GM12865 (cell line): ENCODE measurements around the gene PIEZO1.
A peak's percentile ranks its signal among the peaks of the same experiment; 100 is the strongest.

Experiments used
- DNase-seq: peaks from one replicate; pipeline ENCODE4 v3.0.0; 2010; ENCODE audit warnings: low read depth
- H3K4me3 ChIP-seq: 2 replicates; pipeline ENCODE4 v1.5.1; 2011; ENCODE audit warnings: mild to moderate bottlenecking, low read depth, low read length, control low read depth
- TF ChIP-seq, protein P1 (sequence below): IDR thresholded peaks from 2 replicates; pipeline ENCODE4 v1.5.1; 2011; ENCODE audit warnings: low read length, control low read depth, low read depth, inconsistent platforms; ENCODE audit not compliant: insufficient read depth; ENCODE audit errors: missing control alignments

The PIEZO1 gene

DNA sequence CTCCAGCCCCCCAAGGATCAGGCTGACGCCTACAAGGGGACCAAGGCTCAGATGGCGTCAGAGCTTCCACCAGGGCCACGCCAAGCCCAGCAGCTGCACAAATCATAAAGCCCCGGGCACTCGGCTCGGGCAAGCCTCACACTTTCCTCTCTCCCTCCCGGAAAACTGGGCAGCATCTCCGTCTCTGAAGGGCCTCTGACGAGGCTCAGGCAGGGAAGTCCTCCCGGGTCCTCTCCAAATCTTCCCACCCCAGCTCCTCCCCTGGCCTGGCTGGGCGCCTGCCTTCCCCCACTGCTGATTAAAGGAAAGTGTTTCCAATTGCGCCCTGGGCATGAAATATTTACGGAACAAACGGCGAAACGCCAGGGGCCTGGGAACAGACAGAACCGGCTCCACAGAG lies 38.5 kb downstream of the PIEZO1 start:
- no peak for DNase-seq
- TF ChIP-seq, protein P1, sequence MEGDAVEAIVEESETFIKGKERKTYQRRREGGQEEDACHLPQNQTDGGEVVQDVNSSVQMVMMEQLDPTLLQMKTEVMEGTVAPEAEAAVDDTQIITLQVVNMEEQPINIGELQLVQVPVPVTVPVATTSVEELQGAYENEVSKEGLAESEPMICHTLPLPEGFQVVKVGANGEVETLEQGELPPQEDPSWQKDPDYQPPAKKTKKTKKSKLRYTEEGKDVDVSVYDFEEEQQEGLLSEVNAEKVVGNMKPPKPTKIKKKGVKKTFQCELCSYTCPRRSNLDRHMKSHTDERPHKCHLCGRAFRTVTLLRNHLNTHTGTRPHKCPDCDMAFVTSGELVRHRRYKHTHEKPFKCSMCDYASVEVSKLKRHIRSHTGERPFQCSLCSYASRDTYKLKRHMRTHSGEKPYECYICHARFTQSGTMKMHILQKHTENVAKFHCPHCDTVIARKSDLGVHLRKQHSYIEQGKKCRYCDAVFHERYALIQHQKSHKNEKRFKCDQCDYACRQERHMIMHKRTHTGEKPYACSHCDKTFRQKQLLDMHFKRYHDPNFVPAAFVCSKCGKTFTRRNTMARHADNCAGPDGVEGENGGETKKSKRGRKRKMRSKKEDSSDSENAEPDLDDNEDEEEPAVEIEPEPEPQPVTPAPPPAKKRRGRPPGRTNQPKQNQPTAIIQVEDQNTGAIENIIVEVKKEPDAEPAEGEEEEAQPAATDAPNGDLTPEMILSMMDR, result no peak
- H3K4me3 ChIP-seq, result no peak overlapping the region

DNA sequence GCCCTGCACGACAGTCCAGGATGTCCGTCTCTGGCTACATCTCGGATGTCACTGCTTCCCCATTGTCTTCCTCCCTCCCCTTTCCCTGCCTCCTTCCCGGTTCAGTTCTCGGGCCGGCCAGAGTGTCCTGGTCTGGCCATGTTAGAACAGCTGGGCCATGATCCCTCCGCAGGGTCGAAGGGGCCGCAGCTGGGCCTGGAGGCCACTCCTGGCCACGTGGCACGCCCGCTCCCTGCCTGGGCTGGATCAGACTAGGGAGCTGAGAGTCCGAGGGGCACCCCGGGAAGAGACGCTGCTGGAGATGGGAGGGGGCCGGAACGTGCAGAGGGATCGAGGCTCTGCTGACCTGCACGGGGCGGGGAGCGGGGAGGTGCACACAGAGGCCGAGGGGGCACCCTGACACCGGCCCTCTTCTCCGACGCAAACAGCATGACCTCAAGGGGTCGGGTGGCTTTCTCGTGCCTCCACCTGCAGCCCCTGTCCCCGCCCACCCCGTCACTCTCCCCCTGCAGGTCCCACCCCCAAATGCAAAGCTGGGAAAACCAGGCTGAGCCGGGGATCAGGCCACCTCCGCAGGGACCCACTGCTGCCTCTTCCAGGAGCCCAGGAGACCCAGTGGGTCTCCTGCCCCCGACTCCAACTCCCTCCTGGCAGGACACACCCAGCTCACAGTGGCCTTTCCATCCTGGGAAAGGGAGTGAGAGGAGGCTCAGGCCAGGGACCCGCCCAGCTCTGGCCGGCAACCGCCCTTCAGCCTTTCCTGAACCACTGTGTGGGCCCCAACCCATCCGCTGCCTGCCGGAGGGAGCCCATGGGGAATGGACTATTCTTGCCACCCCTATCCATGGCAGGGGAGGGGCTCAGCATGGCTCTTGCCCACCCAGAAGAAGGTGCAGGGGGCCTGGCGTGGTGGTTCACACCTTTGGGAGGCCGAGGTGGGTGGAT lies 40.2 kb downstream of the PIEZO1 start:
- DNase-seq, result no peak
- H3K4me3 ChIP-seq, result no peak overlapping the region
- TF ChIP-seq, protein P1, result no peak

DNA sequence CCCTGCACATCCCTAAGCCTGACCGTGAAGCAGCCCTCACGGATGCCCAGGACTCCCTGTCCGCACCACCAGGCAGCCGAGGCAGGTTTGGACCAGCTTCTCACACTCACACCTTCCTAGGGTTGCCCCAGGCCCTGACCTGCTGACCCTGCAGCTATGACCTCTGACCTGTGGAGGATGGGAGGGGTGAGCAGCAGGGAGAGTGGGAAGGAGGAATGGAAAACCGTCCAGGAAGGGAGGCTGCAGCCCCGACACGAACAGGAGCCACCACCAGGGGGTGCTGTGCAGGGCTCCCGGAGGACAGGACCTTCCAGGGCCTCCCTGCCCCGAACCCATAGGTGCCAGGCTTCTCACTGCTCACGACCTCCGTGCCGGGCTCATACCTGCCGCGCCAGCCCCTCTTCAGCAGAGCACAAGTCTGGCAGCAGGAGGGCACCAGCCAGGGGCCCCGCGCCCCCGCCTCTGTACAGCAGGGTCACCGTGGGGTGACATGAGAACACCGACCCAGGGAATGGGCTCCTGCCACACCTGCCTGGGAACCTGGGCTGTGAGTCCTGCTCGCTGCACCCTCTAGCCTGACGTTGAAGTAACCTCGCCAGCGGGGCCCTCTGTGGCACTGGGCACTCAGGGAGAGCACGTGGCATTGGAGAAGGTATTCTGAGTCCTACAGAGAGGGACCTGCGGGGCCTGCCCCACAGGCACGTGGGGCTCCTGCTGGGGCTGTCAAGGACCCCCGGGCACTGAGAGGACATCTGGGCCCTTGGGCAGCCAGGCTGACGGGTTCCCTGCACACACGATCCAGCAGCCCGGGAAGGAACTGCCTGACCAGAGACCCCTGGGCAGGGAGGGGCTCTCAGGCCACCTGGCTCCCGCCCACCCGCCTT lies 41.1 kb downstream of the PIEZO1 start:
- TF ChIP-seq, protein P1, result peak; percentile 86
- DNase-seq, result peak; percentile 73
- H3K4me3 ChIP-seq, result no peak overlapping the region

DNA sequence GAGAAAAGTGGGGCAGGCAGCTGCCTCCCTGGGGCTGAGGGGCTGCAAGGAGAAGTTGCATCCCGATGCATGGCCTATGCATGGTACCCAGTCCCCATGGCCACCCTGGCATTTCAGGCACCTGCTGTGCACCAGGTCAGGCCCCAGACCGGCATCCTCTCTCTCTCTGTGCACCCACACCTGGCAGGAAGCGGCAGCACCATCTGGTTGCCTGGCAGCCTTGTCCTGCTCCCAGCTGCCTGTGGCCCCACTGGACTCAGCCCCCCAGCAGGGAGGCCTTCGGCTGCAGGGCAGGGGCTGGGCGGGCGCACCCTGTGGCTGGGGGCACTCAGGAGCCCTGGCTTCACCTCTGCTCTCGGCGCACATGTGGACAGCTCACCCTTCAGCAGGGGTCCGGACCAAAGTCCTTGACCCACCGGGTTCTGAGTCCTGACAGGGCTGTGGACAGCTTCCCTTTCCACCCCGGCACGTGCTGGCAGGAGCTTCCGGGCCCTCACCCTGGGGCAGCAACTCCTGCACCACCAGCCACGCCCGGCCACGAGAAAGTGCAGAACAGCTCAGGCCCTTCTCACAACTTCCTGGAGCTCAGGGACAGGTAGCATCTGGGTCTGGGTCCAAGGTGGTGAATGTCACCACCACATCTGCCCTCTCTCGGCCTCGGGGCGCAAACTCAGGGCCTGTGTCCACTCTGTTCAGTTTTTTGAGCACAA lies 42.0 kb downstream of the PIEZO1 start:
- DNase-seq, result no peak
- TF ChIP-seq, protein P1, result no peak
- no peak overlapping the region for H3K4me3 ChIP-seq

DNA sequence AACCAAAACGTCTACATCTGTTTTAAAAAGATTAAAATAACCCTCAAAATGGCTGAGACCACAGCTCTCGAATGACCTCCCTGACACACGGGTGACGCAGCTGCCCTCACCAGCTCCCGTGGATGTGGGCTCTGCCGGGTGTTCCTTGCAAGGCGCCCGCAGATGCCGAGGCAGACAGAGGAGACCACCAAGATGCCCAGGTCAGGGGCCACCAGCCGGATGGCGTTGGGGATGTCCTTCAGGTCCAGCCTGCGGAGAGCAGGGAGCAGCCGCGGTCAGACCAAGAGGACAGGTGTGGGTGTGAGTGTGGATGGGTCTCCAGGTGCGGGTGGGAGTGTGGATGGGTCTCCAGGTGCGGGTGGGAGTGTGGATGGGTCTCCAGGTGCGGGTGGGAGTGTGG lies 43.7 kb downstream of the PIEZO1 start:
- DNase-seq, result no peak
- TF ChIP-seq, protein P1, result no peak
- H3K4me3 ChIP-seq, result no peak overlapping the region

DNA sequence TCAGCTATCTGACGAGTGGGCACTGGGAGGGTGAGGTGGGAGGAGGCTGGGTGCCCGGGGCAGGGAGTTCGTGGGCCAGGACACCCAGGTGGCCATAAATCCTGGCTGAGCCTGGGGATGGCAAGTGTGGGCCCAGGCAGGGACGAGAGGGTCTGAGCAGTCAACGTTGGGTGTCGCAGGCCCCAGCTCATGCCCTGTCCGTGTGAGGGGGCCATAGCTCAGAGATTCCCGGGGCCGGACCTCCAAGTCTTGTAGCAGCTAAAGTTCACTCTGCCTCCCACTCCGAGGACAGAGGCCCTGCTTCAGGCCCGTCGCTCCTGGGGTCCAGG lies 44.3 kb downstream of the PIEZO1 start:
- TF ChIP-seq, protein P1, result no peak

More for the DNA sequence above, 44.3 kb downstream of the PIEZO1 start:
- no peak overlapping the region for H3K4me3 ChIP-seq
- DNase-seq, result no peak
